ENCODE data around the gene FAF1.

GRCh38 chr1:50610563-50610962 lies 349.5 kb downstream of the FAF1 start:
- TF ChIP-seq SIX5 (IDR thresholded peaks at IDR 0.05; ENCODE audit: borderline replicate concordance in 1 of 2, insufficient read depth in 1 of 2, low read depth in 1 of 2, low read length in 2 of 2) (no peak), TAF1 (IDR thresholded peaks at IDR 0.05; ENCODE audit: control insufficient read depth, extremely low read depth, insufficient read depth, low read length, severe bottlenecking) (no peak), NR1H2 (CRISPR knock-in tag; IDR thresholded peaks at IDR 0.05) (no peak), PTRF (tag; IDR thresholded peaks at IDR 0.05) (no peak), HCFC1 (IDR thresholded peaks at IDR 0.05; ENCODE audit: low read depth, low read length) (no peak)
- TF ChIP-seq, protein P1, sequence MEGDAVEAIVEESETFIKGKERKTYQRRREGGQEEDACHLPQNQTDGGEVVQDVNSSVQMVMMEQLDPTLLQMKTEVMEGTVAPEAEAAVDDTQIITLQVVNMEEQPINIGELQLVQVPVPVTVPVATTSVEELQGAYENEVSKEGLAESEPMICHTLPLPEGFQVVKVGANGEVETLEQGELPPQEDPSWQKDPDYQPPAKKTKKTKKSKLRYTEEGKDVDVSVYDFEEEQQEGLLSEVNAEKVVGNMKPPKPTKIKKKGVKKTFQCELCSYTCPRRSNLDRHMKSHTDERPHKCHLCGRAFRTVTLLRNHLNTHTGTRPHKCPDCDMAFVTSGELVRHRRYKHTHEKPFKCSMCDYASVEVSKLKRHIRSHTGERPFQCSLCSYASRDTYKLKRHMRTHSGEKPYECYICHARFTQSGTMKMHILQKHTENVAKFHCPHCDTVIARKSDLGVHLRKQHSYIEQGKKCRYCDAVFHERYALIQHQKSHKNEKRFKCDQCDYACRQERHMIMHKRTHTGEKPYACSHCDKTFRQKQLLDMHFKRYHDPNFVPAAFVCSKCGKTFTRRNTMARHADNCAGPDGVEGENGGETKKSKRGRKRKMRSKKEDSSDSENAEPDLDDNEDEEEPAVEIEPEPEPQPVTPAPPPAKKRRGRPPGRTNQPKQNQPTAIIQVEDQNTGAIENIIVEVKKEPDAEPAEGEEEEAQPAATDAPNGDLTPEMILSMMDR (IDR thresholded peaks at IDR 0.05 in 2 of 3, conservative IDR thresholded peaks at IDR 0.05 in 1 of 3; ENCODE audit: insufficient read depth in 2 of 3, low read depth in 1 of 3, low read length in 3 of 3): no peak

Data from K562 (cell line).